Measurements from ENCODE around the gene DDX5.

DNA sequence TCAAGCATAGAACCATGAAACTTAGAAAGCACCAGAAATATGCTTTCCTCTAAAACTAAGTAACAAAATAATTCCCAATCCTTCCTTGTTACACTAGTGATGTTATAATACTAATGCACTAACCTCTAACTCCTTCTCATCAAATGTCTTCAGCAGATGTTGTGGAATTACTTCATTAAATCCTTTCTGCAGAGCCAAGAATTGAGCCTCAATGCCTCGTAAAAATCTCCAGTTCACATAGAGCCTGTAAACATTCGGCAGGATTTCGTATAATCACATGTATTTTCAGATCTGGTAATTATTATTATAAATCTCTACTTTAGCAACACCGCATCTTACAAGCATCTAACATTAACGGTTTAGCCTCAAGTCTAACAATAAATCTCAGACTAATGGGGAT is 45.4 kb upstream of the DDX5 start:
- TF ChIP-seq, protein P1, sequence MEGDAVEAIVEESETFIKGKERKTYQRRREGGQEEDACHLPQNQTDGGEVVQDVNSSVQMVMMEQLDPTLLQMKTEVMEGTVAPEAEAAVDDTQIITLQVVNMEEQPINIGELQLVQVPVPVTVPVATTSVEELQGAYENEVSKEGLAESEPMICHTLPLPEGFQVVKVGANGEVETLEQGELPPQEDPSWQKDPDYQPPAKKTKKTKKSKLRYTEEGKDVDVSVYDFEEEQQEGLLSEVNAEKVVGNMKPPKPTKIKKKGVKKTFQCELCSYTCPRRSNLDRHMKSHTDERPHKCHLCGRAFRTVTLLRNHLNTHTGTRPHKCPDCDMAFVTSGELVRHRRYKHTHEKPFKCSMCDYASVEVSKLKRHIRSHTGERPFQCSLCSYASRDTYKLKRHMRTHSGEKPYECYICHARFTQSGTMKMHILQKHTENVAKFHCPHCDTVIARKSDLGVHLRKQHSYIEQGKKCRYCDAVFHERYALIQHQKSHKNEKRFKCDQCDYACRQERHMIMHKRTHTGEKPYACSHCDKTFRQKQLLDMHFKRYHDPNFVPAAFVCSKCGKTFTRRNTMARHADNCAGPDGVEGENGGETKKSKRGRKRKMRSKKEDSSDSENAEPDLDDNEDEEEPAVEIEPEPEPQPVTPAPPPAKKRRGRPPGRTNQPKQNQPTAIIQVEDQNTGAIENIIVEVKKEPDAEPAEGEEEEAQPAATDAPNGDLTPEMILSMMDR (IDR thresholded peaks at IDR 0.05; ENCODE audit: extremely low read depth in 1 of 2, insufficient read depth in 1 of 2, low read depth in 1 of 2, low read length in 2 of 2), result no peak
- no peak for TF ChIP-seq EZH2 (IDR thresholded peaks at IDR 0.05; ENCODE audit: borderline replicate concordance, low read depth, low read length, severe bottlenecking)
- TF ChIP-seq POLR2AphosphoS5 (IDR thresholded peaks at IDR 0.05; ENCODE audit: insufficient read depth, low read depth, low read length), result no peak
- TF ChIP-seq FOS (IDR thresholded peaks at IDR 0.05; ENCODE audit: borderline replicate concordance, insufficient read depth, low read length), result no peak
- TF ChIP-seq MAX (IDR thresholded peaks at IDR 0.05; ENCODE audit: insufficient read depth, insufficient read length), result no peak
- TF ChIP-seq POLR2A (IDR thresholded peaks at IDR 0.05; ENCODE audit: low read depth, low read length), result no peak
- TF ChIP-seq JUN (IDR thresholded peaks at IDR 0.05; ENCODE audit: borderline replicate concordance, insufficient read depth, insufficient read length, low read depth), result no peak

Measured in endothelial cell of umbilical vein (primary cell).